WI38 (cell line): ENCODE data around the gene IRF1.
"Not testable (repeated sequence)": the region's sequence is repeated elsewhere in the genome, so short reads cannot be mapped to it uniquely, and the experiment has no call there.

Experiments used
- H3K4me3 ChIP-seq: 2 replicates; pipeline ENCODE4 v1.5.1; 2011; ENCODE audit warnings: low read depth, mild to moderate bottlenecking, control low read depth, low read length
- CTCF ChIP-seq: IDR thresholded peaks from 2 replicates; pipeline ENCODE4 v1.5.1; 2012; ENCODE audit warnings: low read depth, mild to moderate bottlenecking, control low read depth, low read length

IRF1 gene

GRCh38 chr5:132485641-132486317, 4.8 kb downstream of the IRF1 start:
- no peak for TF ChIP-seq CTCF
- H3K4me3 ChIP-seq, result no peak overlapping the region

- H3K4me3 ChIP-seq, result not testable (repeated sequence)
Measured at GRCh38 chr5:132484876-132485640, 5.5 kb downstream of the IRF1 start.

GRCh38 chr5:132484391-132484725, 6.2 kb downstream of the IRF1 start:
- no peak for TF ChIP-seq CTCF
- H3K4me3 ChIP-seq, result no peak overlapping the region

- no peak overlapping the region for H3K4me3 ChIP-seq
- no peak for TF ChIP-seq CTCF
Measured at GRCh38 chr5:132483661-132484390, 6.7 kb downstream of the IRF1 start.

GRCh38 chr5:132483101-132483500, 7.5 kb downstream of the IRF1 start:
- no peak for TF ChIP-seq CTCF

GRCh38 chr5:132481596-132482211, 8.9 kb downstream of the IRF1 start:
- no peak overlapping the region for H3K4me3 ChIP-seq
- no peak for TF ChIP-seq CTCF

More at GRCh38 chr5:132483101-132483500, 7.5 kb downstream of the IRF1 start:
- no peak overlapping the region for H3K4me3 ChIP-seq

GRCh38 chr5:132480893-132481595, 9.5 kb downstream of the IRF1 start:
- H3K4me3 ChIP-seq, result no peak overlapping the region
- no peak for TF ChIP-seq CTCF
